ENCODE measurements around the gene PNPLA3.

The PNPLA3 gene

DNA sequence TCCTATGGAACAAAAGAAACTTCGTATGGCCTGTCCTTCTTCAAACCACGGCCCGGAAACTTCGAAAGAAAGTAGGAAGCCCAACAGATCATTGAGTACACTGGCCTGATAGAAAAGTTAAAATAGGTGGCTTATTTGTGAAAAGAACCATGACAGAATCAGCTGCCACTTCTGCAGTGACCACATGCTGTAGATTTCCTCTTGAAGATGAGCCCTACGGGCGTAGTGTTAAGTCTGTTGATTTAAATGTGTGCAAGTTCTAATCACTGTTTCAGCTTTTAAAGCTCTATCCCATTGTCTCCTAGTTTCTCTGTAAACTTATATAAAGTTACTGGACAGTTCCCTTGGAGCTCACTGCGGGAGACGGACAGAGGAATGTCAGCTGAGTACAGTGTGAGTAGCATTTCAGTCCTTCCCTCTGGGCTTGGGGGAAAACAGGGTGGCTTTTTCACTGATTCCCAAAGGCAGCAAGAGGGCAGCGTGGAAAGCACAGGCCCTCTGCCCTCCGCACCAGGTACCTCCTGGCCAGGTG lies 49.4 kb downstream of the PNPLA3 start:
- H3K23ac ChIP-seq (ENCODE audit: low read length) = no peak overlapping the region
- DNase-seq = no peak
- no peak overlapping the region for H4K91ac ChIP-seq (ENCODE audit: low read depth, low read length)
- no peak overlapping the region for H3K27ac ChIP-seq (ENCODE audit: low read depth, low read length)
- no peak overlapping the region for H2BK12ac ChIP-seq (ENCODE audit: low read length)
- H2BK5ac ChIP-seq (ENCODE audit: low read depth, low read length, poor library complexity) = no peak overlapping the region
- H4K8ac ChIP-seq (ENCODE audit: low read depth, low read length) = no peak overlapping the region
- no CpG with 5 or more reads among the region's 10 CpGs for WGBS (ENCODE audit: extremely low coverage, insufficient coverage, insufficient read length)
- H2AFZ ChIP-seq (ENCODE audit: insufficient read depth, low read length, poor library complexity) = no peak overlapping the region
- peaks cover 1% of the 10 kb centered on the region for H3K9me3 ChIP-seq (ENCODE audit: insufficient read depth, low read depth, low read length)
- no peak overlapping the region for H3K9ac ChIP-seq (ENCODE audit: low read length)
- H3K14ac ChIP-seq (ENCODE audit: low read length) = no peak overlapping the region
- H3K4me2 ChIP-seq (ENCODE audit: low read length) = no peak overlapping the region
- no peak overlapping the region for H3K4me3 ChIP-seq (ENCODE audit: low read depth, low read length)
- H3K79me1 ChIP-seq (ENCODE audit: low read length) = no peaks in the 10 kb centered on the region
- no peaks in the 10 kb centered on the region for H3K27me3 ChIP-seq (ENCODE audit: insufficient read depth, low read length)
- no peak overlapping the region for H2BK120ac ChIP-seq (ENCODE audit: insufficient read depth, low read length, poor library complexity)
- H3K4ac ChIP-seq (ENCODE audit: low read depth, low read length) = no peak overlapping the region
- no peaks in the 10 kb centered on the region for H3K79me2 ChIP-seq (ENCODE audit: control insufficient read depth, insufficient read depth, low read length, poor library complexity)
- no peak overlapping the region for H4K12ac ChIP-seq (ENCODE audit: low read depth, low read length)
- H3K36me3 ChIP-seq (ENCODE audit: control insufficient read depth in 1 of 2, insufficient read depth in 2 of 2, low read length in 2 of 2) = peaks cover 49 to 74% of the 10 kb centered on the region in 2 experiments
- no peak overlapping the region for H2AK5ac ChIP-seq (ENCODE audit: low read length)
- no peak overlapping the region for H3K18ac ChIP-seq (ENCODE audit: low read length)
- no peaks in the 10 kb centered on the region for H3K4me1 ChIP-seq (ENCODE audit: control insufficient read depth in 1 of 2, insufficient read depth in 2 of 2, low read length in 2 of 2)

DNA sequence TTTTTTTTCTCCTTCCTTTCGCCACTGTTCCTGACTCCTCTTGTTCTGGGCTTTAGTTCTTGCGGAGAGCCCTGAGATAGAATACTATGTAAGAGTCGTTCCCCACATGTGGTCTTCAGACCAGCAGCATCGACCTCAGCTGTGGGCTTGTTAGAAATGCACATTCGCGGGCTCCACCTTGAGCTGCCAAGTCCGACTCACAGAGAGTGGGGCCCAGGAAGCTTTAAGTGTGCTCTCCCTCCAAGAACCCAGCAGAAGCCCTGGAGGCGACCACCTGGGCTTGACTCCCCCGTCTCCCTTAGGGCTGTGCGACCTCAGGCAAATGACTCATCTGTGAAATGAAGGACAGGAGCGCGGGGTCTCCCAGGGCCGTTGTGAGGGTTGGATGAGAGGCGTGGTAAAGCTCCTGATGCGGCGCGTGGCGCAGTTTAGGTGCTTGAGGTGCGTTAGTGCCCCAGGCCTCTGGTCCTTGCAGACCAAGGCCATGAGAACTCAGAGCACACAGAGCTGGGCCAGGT lies 50.5 kb downstream of the PNPLA3 start:
- Histone ChIP-seq H3K36me3 (ENCODE audit: control insufficient read depth in 1 of 2, insufficient read depth in 2 of 2, low read length in 2 of 2) (peaks cover 53 to 75% of the 10 kb centered on the region in 2 experiments), H3K27me3 (ENCODE audit: insufficient read depth, low read length) (no peaks in the 10 kb centered on the region), H2AFZ (ENCODE audit: insufficient read depth, low read length, poor library complexity) (no peak overlapping the region), H3K9ac (ENCODE audit: low read length) (no peak overlapping the region), H3K14ac (ENCODE audit: low read length) (no peak overlapping the region), H4K8ac (ENCODE audit: low read depth, low read length) (no peak overlapping the region), H4K91ac (ENCODE audit: low read depth, low read length) (no peak overlapping the region), H3K79me2 (ENCODE audit: control insufficient read depth, insufficient read depth, low read length, poor library complexity) (no peaks in the 10 kb centered on the region), H2BK12ac (ENCODE audit: low read length) (no peak overlapping the region), H3K23ac (ENCODE audit: low read length) (no peak overlapping the region), H2BK5ac (ENCODE audit: low read depth, low read length, poor library complexity) (no peak overlapping the region), H3K4me1 (ENCODE audit: control insufficient read depth in 1 of 2, insufficient read depth in 2 of 2, low read length in 2 of 2) (no peaks in the 10 kb centered on the region), H3K27ac (ENCODE audit: low read depth, low read length) (no peak overlapping the region), H2AK5ac (ENCODE audit: low read length) (no peak overlapping the region), H3K4me3 (ENCODE audit: low read depth, low read length) (no peak overlapping the region), H2BK120ac (ENCODE audit: insufficient read depth, low read length, poor library complexity) (no peak overlapping the region), H4K12ac (ENCODE audit: low read depth, low read length) (no peak overlapping the region), H3K4me2 (ENCODE audit: low read length) (no peak overlapping the region), H3K4ac (ENCODE audit: low read depth, low read length) (no peak overlapping the region), H3K18ac (ENCODE audit: low read length) (no peak overlapping the region), H3K9me3 (ENCODE audit: insufficient read depth, low read depth, low read length) (peaks cover 1% of the 10 kb centered on the region), H3K79me1 (ENCODE audit: low read length) (no peaks in the 10 kb centered on the region)
- DNase-seq = no peak
- WGBS (ENCODE audit: extremely low coverage, insufficient coverage, insufficient read length) = no CpG with 5 or more reads among the region's 19 CpGs

DNA sequence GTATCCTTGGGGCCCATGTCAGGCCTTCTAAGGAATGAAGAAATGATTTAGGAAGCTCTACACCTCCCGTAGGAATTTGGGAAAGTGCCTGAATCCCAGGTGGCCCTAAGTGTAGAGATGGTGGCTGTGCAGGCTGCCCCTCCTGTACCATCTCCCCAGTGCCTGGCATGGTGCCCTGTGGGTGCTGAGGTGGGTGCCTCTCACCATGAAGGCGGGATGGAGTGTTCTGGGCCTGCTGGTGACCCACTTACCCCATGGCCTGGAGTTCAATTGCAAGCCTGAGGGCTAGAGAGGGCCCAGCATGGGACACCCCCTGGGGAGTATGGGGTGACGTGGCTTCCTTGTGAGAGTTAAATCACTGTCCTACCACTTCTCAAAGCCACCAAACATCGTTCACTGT lies 51.4 kb downstream of the PNPLA3 start:
- Histone ChIP-seq H3K27ac (ENCODE audit: low read depth, low read length) (no peak overlapping the region), H4K91ac (ENCODE audit: low read depth, low read length) (no peak overlapping the region), H3K9ac (ENCODE audit: low read length) (no peak overlapping the region), H3K18ac (ENCODE audit: low read length) (no peak overlapping the region), H4K12ac (ENCODE audit: low read depth, low read length) (no peak overlapping the region), H3K9me3 (ENCODE audit: insufficient read depth, low read depth, low read length) (peaks cover 3% of the 10 kb centered on the region), H3K4me3 (ENCODE audit: low read depth, low read length) (no peak overlapping the region), H3K4me1 (ENCODE audit: control insufficient read depth in 1 of 2, insufficient read depth in 2 of 2, low read length in 2 of 2) (no peaks in the 10 kb centered on the region), H3K27me3 (ENCODE audit: insufficient read depth, low read length) (no peaks in the 10 kb centered on the region), H2BK12ac (ENCODE audit: low read length) (no peak overlapping the region), H2AFZ (ENCODE audit: insufficient read depth, low read length, poor library complexity) (no peak overlapping the region), H3K14ac (ENCODE audit: low read length) (no peak overlapping the region), H2BK120ac (ENCODE audit: insufficient read depth, low read length, poor library complexity) (no peak overlapping the region), H3K23ac (ENCODE audit: low read length) (no peak overlapping the region), H2BK5ac (ENCODE audit: low read depth, low read length, poor library complexity) (no peak overlapping the region), H3K4me2 (ENCODE audit: low read length) (no peak overlapping the region), H2AK5ac (ENCODE audit: low read length) (no peak overlapping the region), H3K4ac (ENCODE audit: low read depth, low read length) (no peak overlapping the region), H3K36me3 (ENCODE audit: control insufficient read depth in 1 of 2, insufficient read depth in 2 of 2, low read length in 2 of 2) (peaks cover 56 to 77% of the 10 kb centered on the region in 2 experiments), H3K79me2 (ENCODE audit: control insufficient read depth, insufficient read depth, low read length, poor library complexity) (no peaks in the 10 kb centered on the region), H4K8ac (ENCODE audit: low read depth, low read length) (no peak overlapping the region), H3K79me1 (ENCODE audit: low read length) (no peaks in the 10 kb centered on the region)
- WGBS (ENCODE audit: extremely low coverage, insufficient coverage, insufficient read length) = no CpG with 5 or more reads among the region's 4 CpGs
- DNase-seq = no peak

DNA sequence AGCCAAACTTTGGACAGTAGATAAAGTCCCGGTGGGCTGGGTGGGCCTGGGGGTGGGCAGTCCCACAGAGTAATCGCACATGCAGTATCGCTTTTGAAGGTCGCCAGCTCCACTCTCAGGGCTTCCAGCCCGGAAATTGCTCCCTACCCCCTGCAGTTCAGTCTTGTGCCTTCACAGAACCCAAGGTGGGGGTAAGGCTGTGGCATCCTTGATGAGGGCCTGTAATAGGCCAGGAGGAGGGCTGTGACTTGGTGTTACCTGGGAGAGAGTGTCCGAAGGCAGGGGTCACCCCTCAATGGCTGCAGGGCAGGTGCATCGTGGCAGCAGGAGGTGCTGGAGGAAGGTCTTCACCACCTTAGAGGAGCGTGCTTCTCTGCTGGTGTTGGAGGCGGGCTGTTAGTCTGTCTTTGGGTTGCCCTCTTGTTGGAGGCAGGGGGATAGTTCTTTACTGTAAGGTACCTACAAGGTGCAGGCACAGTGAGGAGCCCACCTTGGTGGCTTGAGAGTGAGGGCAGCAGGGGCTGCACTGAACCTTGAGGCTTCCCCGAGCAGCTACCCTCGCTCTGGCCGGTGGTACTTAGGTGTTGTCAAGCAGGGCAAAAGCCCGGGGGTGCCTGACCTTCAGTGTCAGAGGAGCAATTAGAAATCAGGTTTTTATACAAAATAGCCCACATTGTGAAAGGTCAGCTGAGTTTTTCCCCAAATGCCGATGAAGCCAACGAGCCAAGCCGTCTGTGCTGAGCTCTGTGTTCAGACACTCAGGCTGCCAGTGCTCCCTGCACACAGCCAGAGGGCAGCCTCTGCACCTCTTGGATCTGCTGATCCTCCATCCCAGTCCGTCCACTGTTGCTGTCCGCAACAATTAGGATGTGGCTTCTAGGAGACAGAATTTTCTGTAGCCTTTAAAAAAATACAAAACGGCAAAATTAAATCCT lies 53.5 kb downstream of the PNPLA3 start:
- Histone ChIP-seq H2AFZ (ENCODE audit: insufficient read depth, low read length, poor library complexity) (no peak overlapping the region), H3K9me3 (ENCODE audit: insufficient read depth, low read depth, low read length) (peaks cover 3% of the 10 kb centered on the region), H3K14ac (ENCODE audit: low read length) (no peak overlapping the region), H3K27me3 (ENCODE audit: insufficient read depth, low read length) (no peaks in the 10 kb centered on the region), H3K4me1 (ENCODE audit: control insufficient read depth in 1 of 2, insufficient read depth in 2 of 2, low read length in 2 of 2) (no peaks in the 10 kb centered on the region), H2BK5ac (ENCODE audit: low read depth, low read length, poor library complexity) (no peak overlapping the region), H2AK5ac (ENCODE audit: low read length) (no peak overlapping the region), H3K79me2 (ENCODE audit: control insufficient read depth, insufficient read depth, low read length, poor library complexity) (no peaks in the 10 kb centered on the region), H4K12ac (ENCODE audit: low read depth, low read length) (no peak overlapping the region), H3K4me3 (ENCODE audit: low read depth, low read length) (no peak overlapping the region), H3K4ac (ENCODE audit: low read depth, low read length) (no peak overlapping the region), H3K79me1 (ENCODE audit: low read length) (no peaks in the 10 kb centered on the region), H3K27ac (ENCODE audit: low read depth, low read length) (no peak overlapping the region), H3K9ac (ENCODE audit: low read length) (no peak overlapping the region), H4K91ac (ENCODE audit: low read depth, low read length) (no peak overlapping the region), H2BK12ac (ENCODE audit: low read length) (no peak overlapping the region), H4K8ac (ENCODE audit: low read depth, low read length) (no peak overlapping the region), H2BK120ac (ENCODE audit: insufficient read depth, low read length, poor library complexity) (no peak overlapping the region), H3K23ac (ENCODE audit: low read length) (no peak overlapping the region), H3K4me2 (ENCODE audit: low read length) (no peak overlapping the region), H3K18ac (ENCODE audit: low read length) (no peak overlapping the region), H3K36me3 (ENCODE audit: control insufficient read depth in 1 of 2, insufficient read depth in 2 of 2, low read length in 2 of 2) (peaks cover 63 to 80% of the 10 kb centered on the region in 2 experiments)
- WGBS (ENCODE audit: extremely low coverage, insufficient coverage, insufficient read length) = no CpG with 5 or more reads among the region's 19 CpGs
- no peak for DNase-seq
